SK-N-SH (cell line): ENCODE measurements around the gene PCBP4. TPM values are rescaled to one million over a fixed set of nuclear protein-coding genes. Genes with fewer than 3 reads are reported as not detected.

ENCODE experiments used
- CTCF ChIA-PET: fragments of 300-600, 350-600 bp; formaldehyde crosslinking; extraction: SDS; loops from one replicate; lab custom pipeline; 2021; lab: Yijun Ruan, JAX
- POLR2A ChIA-PET: fragments of 350-600 bp; sonication (Branson Sonifier 250); formaldehyde crosslinking; extraction: SDS; loops from one replicate; lab custom pipeline; 2020; ENCODE audit warnings: antibody characterized with exemption, inconsistent platforms; lab: Yijun Ruan, JAX
- DNase-seq: peaks from one replicate; pipeline ENCODE4 v3.0.0; 2012
- H2AFZ ChIP-seq: fragments of 200-600 bp; sonication (generic); 2 replicates; pipeline ENCODE4 v1.8.1; 2016; ENCODE audit warnings: antibody characterized with exemption, mild to moderate bottlenecking, low read depth
- H3F3A ChIP-seq: fragments of 200-600 bp; sonication (generic); replicated peaks from 2 replicates; pipeline ENCODE3; 2016; ENCODE audit warnings: antibody characterized with exemption, mild to moderate bottlenecking; ENCODE audit not compliant: insufficient read depth
- H3K27ac ChIP-seq, 2 experiments: fragments of 200-500 bp in 1 of 2; fragments of 200-600 bp in 1 of 2; sonication (Bioruptor generic) in 1 of 2; sonication (generic), shearing (Covaris generic) in 1 of 2; 2 replicates each; pipeline versions ENCODE4 v1.5.1 to v1.6.1; 2014 to 2016; ENCODE audit warnings: low read depth in 2 of 2, inconsistent platforms in 1 of 2, low read length in 1 of 2, mild to moderate bottlenecking in 1 of 2, mixed read lengths in 1 of 2
- H3K27me3 ChIP-seq: fragments of 200-600 bp; sonication (generic), shearing (Covaris generic); 2 replicates; pipeline ENCODE4 v1.6.1; 2016; ENCODE audit warnings: mixed run types; ENCODE audit not compliant: insufficient read depth
- H3K36me3 ChIP-seq, 2 experiments: fragments of 200-500 bp in 1 of 2; fragments of 200-600 bp in 1 of 2; sonication (Bioruptor generic) in 1 of 2; sonication (generic) in 1 of 2; replicated peaks in 1 of 2; 2 replicates each; pipeline versions ENCODE3 to v1.5.1; 2014 to 2016; ENCODE audit warnings: low read length in 1 of 2, mild to moderate bottlenecking in 1 of 2; ENCODE audit not compliant: insufficient read depth in 2 of 2, control insufficient read depth in 1 of 2
- H3K4me1 ChIP-seq, 2 experiments: fragments of 200-500 bp in 1 of 2; fragments of 200-600 bp in 1 of 2; sonication (Bioruptor generic) in 1 of 2; sonication (generic), shearing (Covaris generic) in 1 of 2; 2 replicates each; pipeline versions ENCODE4 v1.5.1 to v1.6.1; 2014 to 2016; ENCODE audit warnings: low read depth in 1 of 2, low read length in 1 of 2, mixed run types in 1 of 2; ENCODE audit not compliant: insufficient read depth in 2 of 2, control insufficient read depth in 1 of 2
- H3K4me2 ChIP-seq: fragments of 200-600 bp; sonication (generic), shearing (Covaris generic); 2 replicates; pipeline ENCODE4 v1.6.1; 2017; ENCODE audit warnings: mixed run types
- H3K4me3 ChIP-seq, 2 experiments: fragments of 200-500 bp in 1 of 2; fragments of 200-600 bp in 1 of 2; sonication (Bioruptor generic) in 1 of 2; sonication (generic), shearing (Covaris generic) in 1 of 2; 2 replicates each; pipeline versions ENCODE4 v1.5.1 to v1.8.1; 2014 to 2016; ENCODE audit warnings: low read depth in 2 of 2, inconsistent platforms in 1 of 2, low read length in 1 of 2, mild to moderate bottlenecking in 1 of 2, mixed read lengths in 1 of 2, moderate library complexity in 1 of 2
- H3K79me2 ChIP-seq: fragments of 200-600 bp; sonication (generic); 2 replicates; pipeline ENCODE4 v1.8.1; 2017; ENCODE audit warnings: mild to moderate bottlenecking; ENCODE audit not compliant: insufficient read depth
- H3K9ac ChIP-seq: fragments of 200-600 bp; sonication (generic); 2 replicates; pipeline ENCODE4 v1.6.1; 2017; ENCODE audit warnings: mixed run types
- H3K9me2 ChIP-seq: fragments of 200-600 bp; sonication (generic); 2 replicates; pipeline ENCODE4 v1.6.1; 2017; ENCODE audit warnings: mixed run types
- H3K9me3 ChIP-seq: fragments of 200-600 bp; sonication (generic); 2 replicates; pipeline ENCODE4 v1.6.1; 2017; ENCODE audit warnings: mixed run types, mild to moderate bottlenecking, moderate library complexity
- H4K20me1 ChIP-seq: fragments of 200-600 bp; sonication (generic); 2 replicates; pipeline ENCODE4 v1.6.1; 2017; ENCODE audit warnings: mild to moderate bottlenecking, mixed run types; ENCODE audit not compliant: insufficient read depth
- CHD2 ChIP-seq: fragments of 150-350 bp; IDR thresholded peaks from 2 replicates; pipeline ENCODE4 v1.6.1; 2018; ENCODE audit warnings: low read length; ENCODE audit not compliant: partially characterized antibody
- EP300 ChIP-seq, 2 experiments: IDR thresholded peaks; 2 replicates each; pipeline versions ENCODE4 v1.4.0 to v1.6.1; 2012; ENCODE audit warnings: borderline replicate concordance in 1 of 2, low read depth in 1 of 2, low read length in 1 of 2
- EZH2phosphoT487 ChIP-seq: fragments of 200-600 bp; sonication (generic); IDR thresholded peaks from 2 replicates; pipeline ENCODE4 v1.6.1; 2017; ENCODE audit warnings: low read depth, mixed run types, mild to moderate bottlenecking, antibody characterized with exemption, moderate library complexity, borderline replicate concordance
- FOSL2 ChIP-seq: IDR thresholded peaks from 2 replicates; pipeline ENCODE4 v1.4.0; 2012; ENCODE audit warnings: low read depth, mild to moderate bottlenecking, moderate library complexity, borderline replicate concordance
- FOXJ3 ChIP-seq: sonication (generic); formaldehyde crosslinking; IDR thresholded peaks from 2 replicates; pipeline ENCODE4 v1.5.1; 2020; ENCODE audit warnings: mild to moderate bottlenecking, missing genetic modification reagents
- GABPA ChIP-seq: IDR thresholded peaks from 2 replicates; pipeline ENCODE4 v1.4.0; 2012; ENCODE audit warnings: low read depth, mild to moderate bottlenecking
- IRF3 ChIP-seq: fragments of 150-350 bp; IDR thresholded peaks from 2 replicates; pipeline ENCODE4 v1.6.1; 2016; ENCODE audit warnings: mild to moderate bottlenecking, low read depth, low read length
- JUND ChIP-seq: IDR thresholded peaks from 2 replicates; pipeline ENCODE4 v1.4.0; 2012
- MAX ChIP-seq: IDR thresholded peaks from 2 replicates; pipeline ENCODE4 v1.4.0; 2012; ENCODE audit warnings: low read depth
- MXI1 ChIP-seq: IDR thresholded peaks from 2 replicates; pipeline ENCODE4 v1.6.1; 2012; ENCODE audit warnings: mild to moderate bottlenecking, low read depth, low read length, improper control_type of control experiment
- NFIC ChIP-seq: IDR thresholded peaks from 2 replicates; pipeline ENCODE4 v1.4.0; 2012; ENCODE audit warnings: borderline replicate concordance
- NRF1 ChIP-seq: IDR thresholded peaks from 2 replicates; pipeline ENCODE4 v1.6.1; 2012; ENCODE audit warnings: low read depth, mild to moderate bottlenecking, low read length
- POLR2AphosphoS5 ChIP-seq: IDR thresholded peaks from 2 replicates; pipeline ENCODE4 v1.6.1; 2012; ENCODE audit warnings: low read depth, low read length
- RCOR1 ChIP-seq: fragments of 150-350 bp; IDR thresholded peaks from 2 replicates; pipeline ENCODE4 v1.6.1; 2017; ENCODE audit warnings: antibody characterized with exemption, low read length
- RFX5 ChIP-seq: IDR thresholded peaks from 2 replicates; pipeline ENCODE4 v1.6.1; 2012; ENCODE audit warnings: mild to moderate bottlenecking, improper control_type of control experiment, low read length
- SIN3A ChIP-seq: IDR thresholded peaks from 2 replicates; pipeline ENCODE4 v1.6.1; 2012; ENCODE audit warnings: low read depth, mild to moderate bottlenecking, low read length, moderate library complexity, borderline replicate concordance
- SMC3 ChIP-seq: IDR thresholded peaks from 2 replicates; pipeline ENCODE4 v1.6.1; 2012; ENCODE audit warnings: low read depth, low read length, improper control_type of control experiment
- TCF12 ChIP-seq: IDR thresholded peaks from 2 replicates; pipeline ENCODE4 v1.4.0; 2012
- TEAD4 ChIP-seq: IDR thresholded peaks from 2 replicates; pipeline ENCODE4 v1.4.0; 2012; ENCODE audit warnings: mild to moderate bottlenecking, borderline replicate concordance; ENCODE audit not compliant: insufficient read depth
- USF1 ChIP-seq: IDR thresholded peaks from 2 replicates; pipeline ENCODE4 v1.4.0; 2012; ENCODE audit warnings: low read depth, borderline replicate concordance
- YY1 ChIP-seq: IDR thresholded peaks from 2 replicates; pipeline ENCODE4 v1.4.0; 2012; ENCODE audit warnings: low read depth, mild to moderate bottlenecking
- WGBS: methylation state at CpG from one replicate; pipeline ENCODE4 v1.1.6; 2017; ENCODE audit warnings: low lambda C conversion rate; 5-methylcytosine and 5-hydroxymethylcytosine counted together
- polyA plus RNA-seq, 3 experiments: library from polyadenylated mRNA; depleted of rRNA; stranded (reverse); fragments of >200 nt; gene quantifications; 2 replicates each; pipeline ENCODE4 v1.2.3, GENCODE V29; 2012
- TF ChIP-seq, protein P1 (sequence below): IDR thresholded peaks from 2 replicates; pipeline ENCODE4; 2012
- TF ChIP-seq, protein P2 (sequence below): fragments of 200-600 bp; sonication (generic); IDR thresholded peaks from 2 replicates; pipeline ENCODE4 v1.6.1; 2017; ENCODE audit warnings: antibody characterized with exemption, mild to moderate bottlenecking, moderate library complexity
- TF ChIP-seq, protein P3 (sequence below): IDR thresholded peaks from 2 replicates; pipeline ENCODE4 v1.4.0; 2012; ENCODE audit warnings: low read depth, borderline replicate concordance

The PCBP4 gene
- polyA plus RNA-seq, 1 of the 3 experiments (the other 2 are of a cell fraction), result 97.4 TPM

GRCh38 chr3:51995346-51996163 is 28.3 kb upstream of the PCBP4 start, which contains the start of gene RPL29:
Gene RPL29 (minus strand): TSS chr3:51995895. CDS start chr3:51995461, 434 bp downstream.
- ChIA-PET POLR2A (interaction anchor here (0.5 to 4.8 kb wide), 35 partner anchors 9 to 292 kb away, joined by 3 to 42 read pairs (median 4); partner anchors contain the start of genes ABHD14A, ABHD14B, ACY1 and DUSP7), CTCF (interaction anchor here (0.9 to 3.9 kb wide), 14 partner anchors 9 to 316 kb away, joined by 3 to 23 read pairs (median 6); partner anchors contain the start of genes ABHD14A, ABHD14B, ACY1 and GPR62)
- H3K4me2 ChIP-seq, result peak within 1 kb of the TSS; percentile 95
- peak; percentile 92 for DNase-seq
- peak within 1 kb of the TSS; percentile 83 to 88 for H3K4me3 ChIP-seq
- no peaks in the 10 kb centered on the region for H3K9me2 ChIP-seq
- H3K36me3 ChIP-seq, result peaks cover 23 to 25% of the 10 kb centered on the region in 2 experiments
- H2AFZ ChIP-seq, result peak within 1 kb of the TSS; percentile 87
- peak within 1 kb of the TSS; percentile 83 to 88 for H3K27ac ChIP-seq
- peaks cover 29% of the 10 kb centered on the region for H3F3A ChIP-seq
- H4K20me1 ChIP-seq, result 0 out of 2 replicates have a peak, but pooled peaks cover 15% of the 10 kb centered on the region
- H3K27me3 ChIP-seq, result no peaks in the 10 kb centered on the region
- 1% methylated on average over 25 of the region's 40 CpGs for WGBS
- peaks cover 9 to 24% of the 10 kb centered on the region in 2 experiments; a peak in 3 of 4 replicates for H3K4me1 ChIP-seq
- peak within 1 kb of the TSS; percentile 97 for H3K9ac ChIP-seq
- H3K9me3 ChIP-seq, result no peaks in the 10 kb centered on the region
- peaks cover 46% of the 10 kb centered on the region for H3K79me2 ChIP-seq
- no peak for TF ChIP-seq FOXJ3 (CRISPR knock-in tag)
- TF ChIP-seq POLR2AphosphoS5, result peak; percentile 97
- peak; percentile 56 for TF ChIP-seq TCF12
- peak; percentile 84 for TF ChIP-seq MXI1
- peak; percentile 100 for TF ChIP-seq GABPA
- peak; percentile 98 for TF ChIP-seq MAX
- no peak for TF ChIP-seq EZH2phosphoT487
- peak; percentile 42; the same call in 1 of the 2 replicates for TF ChIP-seq IRF3
- peak; percentile 94 for TF ChIP-seq CHD2
- TF ChIP-seq SIN3A, result peak; percentile 83
- no peak for TF ChIP-seq FOSL2
- no peak for TF ChIP-seq RFX5
- TF ChIP-seq, protein P1, sequence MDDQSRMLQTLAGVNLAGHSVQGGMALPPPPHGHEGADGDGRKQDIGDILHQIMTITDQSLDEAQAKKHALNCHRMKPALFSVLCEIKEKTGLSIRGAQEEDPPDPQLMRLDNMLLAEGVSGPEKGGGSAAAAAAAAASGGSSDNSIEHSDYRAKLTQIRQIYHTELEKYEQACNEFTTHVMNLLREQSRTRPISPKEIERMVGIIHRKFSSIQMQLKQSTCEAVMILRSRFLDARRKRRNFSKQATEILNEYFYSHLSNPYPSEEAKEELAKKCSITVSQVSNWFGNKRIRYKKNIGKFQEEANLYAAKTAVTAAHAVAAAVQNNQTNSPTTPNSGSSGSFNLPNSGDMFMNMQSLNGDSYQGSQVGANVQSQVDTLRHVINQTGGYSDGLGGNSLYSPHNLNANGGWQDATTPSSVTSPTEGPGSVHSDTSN, result 0 out of 2 replicates have a peak, but pooled peaks have one; percentile 21
- TF ChIP-seq RCOR1, result peak; percentile 46; the same call in 1 of the 2 replicates
- TF ChIP-seq NRF1, result no peak
- TF ChIP-seq JUND, result no peak
- TF ChIP-seq TEAD4, result no peak
- peak; percentile 56; the same call in 1 of the 2 replicates for TF ChIP-seq USF1
- no peak for TF ChIP-seq NFIC
- TF ChIP-seq, protein P2, sequence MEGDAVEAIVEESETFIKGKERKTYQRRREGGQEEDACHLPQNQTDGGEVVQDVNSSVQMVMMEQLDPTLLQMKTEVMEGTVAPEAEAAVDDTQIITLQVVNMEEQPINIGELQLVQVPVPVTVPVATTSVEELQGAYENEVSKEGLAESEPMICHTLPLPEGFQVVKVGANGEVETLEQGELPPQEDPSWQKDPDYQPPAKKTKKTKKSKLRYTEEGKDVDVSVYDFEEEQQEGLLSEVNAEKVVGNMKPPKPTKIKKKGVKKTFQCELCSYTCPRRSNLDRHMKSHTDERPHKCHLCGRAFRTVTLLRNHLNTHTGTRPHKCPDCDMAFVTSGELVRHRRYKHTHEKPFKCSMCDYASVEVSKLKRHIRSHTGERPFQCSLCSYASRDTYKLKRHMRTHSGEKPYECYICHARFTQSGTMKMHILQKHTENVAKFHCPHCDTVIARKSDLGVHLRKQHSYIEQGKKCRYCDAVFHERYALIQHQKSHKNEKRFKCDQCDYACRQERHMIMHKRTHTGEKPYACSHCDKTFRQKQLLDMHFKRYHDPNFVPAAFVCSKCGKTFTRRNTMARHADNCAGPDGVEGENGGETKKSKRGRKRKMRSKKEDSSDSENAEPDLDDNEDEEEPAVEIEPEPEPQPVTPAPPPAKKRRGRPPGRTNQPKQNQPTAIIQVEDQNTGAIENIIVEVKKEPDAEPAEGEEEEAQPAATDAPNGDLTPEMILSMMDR, result 0 out of 2 replicates have a peak, but pooled peaks have one; percentile 19
- peak in 1 of 2 experiments; percentile 55; a peak in 1 of 4 replicates for TF ChIP-seq EP300 (IDR thresholded peaks at IDR 0.05; ENCODE audit: borderline replicate concordance in 1 of 2, low read depth in 1 of 2, low read length in 1 of 2)
- peak; percentile 81 for TF ChIP-seq YY1
- peak; percentile 14; the same call in 1 of the 2 replicates for TF ChIP-seq SMC3
- TF ChIP-seq, protein P3, sequence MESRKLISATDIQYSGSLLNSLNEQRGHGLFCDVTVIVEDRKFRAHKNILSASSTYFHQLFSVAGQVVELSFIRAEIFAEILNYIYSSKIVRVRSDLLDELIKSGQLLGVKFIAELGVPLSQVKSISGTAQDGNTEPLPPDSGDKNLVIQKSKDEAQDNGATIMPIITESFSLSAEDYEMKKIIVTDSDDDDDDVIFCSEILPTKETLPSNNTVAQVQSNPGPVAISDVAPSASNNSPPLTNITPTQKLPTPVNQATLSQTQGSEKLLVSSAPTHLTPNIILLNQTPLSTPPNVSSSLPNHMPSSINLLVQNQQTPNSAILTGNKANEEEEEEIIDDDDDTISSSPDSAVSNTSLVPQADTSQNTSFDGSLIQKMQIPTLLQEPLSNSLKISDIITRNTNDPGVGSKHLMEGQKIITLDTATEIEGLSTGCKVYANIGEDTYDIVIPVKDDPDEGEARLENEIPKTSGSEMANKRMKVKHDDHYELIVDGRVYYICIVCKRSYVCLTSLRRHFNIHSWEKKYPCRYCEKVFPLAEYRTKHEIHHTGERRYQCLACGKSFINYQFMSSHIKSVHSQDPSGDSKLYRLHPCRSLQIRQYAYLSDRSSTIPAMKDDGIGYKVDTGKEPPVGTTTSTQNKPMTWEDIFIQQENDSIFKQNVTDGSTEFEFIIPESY, result 0 out of 2 replicates have a peak, but pooled peaks have one; percentile 45
